Trophoblast cell (in vitro differentiated cells and primary cell): ENCODE measurements around the gene INPP1. TPM values are rescaled to one million over a fixed set of nuclear protein-coding genes. Genes with fewer than 3 reads are reported as not detected.
A peak's percentile ranks its signal among the peaks of the same experiment; 100 is the strongest.
"Not testable (repeated sequence)": the region's sequence is repeated elsewhere in the genome, so short reads cannot be mapped to it uniquely, and the experiment has no call there.

Experiments
- DNase-seq, 2 donors: peaks; one replicate each; pipeline ENCODE4 v3.0.0-alpha.2; 2016
- H2AFZ ChIP-seq: 2 replicates; pipeline ENCODE4 v1.6.1; 2013; ENCODE audit warnings: low read length, moderate library complexity, mild to moderate bottlenecking; ENCODE audit not compliant: insufficient read depth, poor library complexity
- H2AK5ac ChIP-seq: 2 replicates; pipeline ENCODE4 v1.6.1; 2013; ENCODE audit warnings: mild to moderate bottlenecking, low read length
- H2BK120ac ChIP-seq: 2 replicates; pipeline ENCODE4 v1.6.1; 2013; ENCODE audit warnings: low read length, mild to moderate bottlenecking, moderate library complexity; ENCODE audit not compliant: insufficient read depth, poor library complexity
- H2BK12ac ChIP-seq: 2 replicates; pipeline ENCODE4 v1.6.1; 2013; ENCODE audit warnings: mild to moderate bottlenecking, low read length, moderate library complexity
- H2BK5ac ChIP-seq: 2 replicates; pipeline ENCODE4 v1.6.1; 2013; ENCODE audit warnings: low read length, low read depth, moderate library complexity, mild to moderate bottlenecking; ENCODE audit not compliant: poor library complexity
- H3K14ac ChIP-seq: 2 replicates; pipeline ENCODE4 v1.6.1; 2013; ENCODE audit warnings: mild to moderate bottlenecking, low read length
- H3K18ac ChIP-seq: 2 replicates; pipeline ENCODE4 v1.6.1; 2013; ENCODE audit warnings: mild to moderate bottlenecking, low read length
- H3K23ac ChIP-seq: 2 replicates; pipeline ENCODE4 v1.6.1; 2013; ENCODE audit warnings: low read length
- H3K27ac ChIP-seq: 2 replicates; pipeline ENCODE4 v1.5.1; 2013; ENCODE audit warnings: low read depth, mild to moderate bottlenecking, inconsistent platforms, low read length, moderate library complexity
- H3K27me3 ChIP-seq: 2 replicates; pipeline ENCODE4 v1.6.1; 2013; ENCODE audit warnings: inconsistent platforms, mild to moderate bottlenecking, low read length, moderate library complexity; ENCODE audit not compliant: insufficient read depth
- H3K36me3 ChIP-seq, 2 experiments: 1 replicate in 1 of 2; 2 replicates in 1 of 2; pipeline ENCODE4 v1.6.1; 2013; ENCODE audit warnings: low read length in 2 of 2, mild to moderate bottlenecking in 2 of 2, moderate library complexity in 1 of 2; ENCODE audit not compliant: insufficient read depth in 2 of 2, control insufficient read depth in 1 of 2
- H3K4ac ChIP-seq: 2 replicates; pipeline ENCODE4 v1.6.1; 2013; ENCODE audit warnings: low read depth, mild to moderate bottlenecking, low read length, moderate library complexity
- H3K4me1 ChIP-seq, 2 experiments: 1 replicate in 1 of 2; 2 replicates in 1 of 2; pipeline ENCODE4 v1.6.1; 2013; ENCODE audit warnings: low read length in 2 of 2, mild to moderate bottlenecking in 2 of 2, moderate library complexity in 1 of 2; ENCODE audit not compliant: insufficient read depth in 2 of 2, control insufficient read depth in 1 of 2
- H3K4me2 ChIP-seq: 2 replicates; pipeline ENCODE4 v1.6.1; 2013; ENCODE audit warnings: inconsistent platforms, mild to moderate bottlenecking, low read length, moderate library complexity
- H3K4me3 ChIP-seq: 2 replicates; pipeline ENCODE4 v1.5.1; 2013; ENCODE audit warnings: mild to moderate bottlenecking, low read depth, low read length, inconsistent platforms
- H3K79me1 ChIP-seq: one replicate; pipeline ENCODE4 v1.6.1; 2013; ENCODE audit warnings: low read length
- H3K79me2 ChIP-seq: 2 replicates; pipeline ENCODE4 v1.6.1; 2013; ENCODE audit warnings: low read length, mild to moderate bottlenecking; ENCODE audit not compliant: control insufficient read depth, insufficient read depth, poor library complexity
- H3K9ac ChIP-seq: 2 replicates; pipeline ENCODE4 v1.6.1; 2013; ENCODE audit warnings: mild to moderate bottlenecking, low read length
- H3K9me3 ChIP-seq: 2 replicates; pipeline ENCODE4 v1.6.1; 2013; ENCODE audit warnings: low read depth, mild to moderate bottlenecking, control low read depth, inconsistent platforms, low read length; ENCODE audit not compliant: insufficient read depth
- H4K12ac ChIP-seq: 2 replicates; pipeline ENCODE4 v1.6.1; 2013; ENCODE audit warnings: low read depth, mild to moderate bottlenecking, low read length, moderate library complexity
- H4K8ac ChIP-seq: 2 replicates; pipeline ENCODE4 v1.6.1; 2013; ENCODE audit warnings: low read depth, mild to moderate bottlenecking, low read length, moderate library complexity
- H4K91ac ChIP-seq: one replicate; pipeline ENCODE4 v1.6.1; 2013; ENCODE audit warnings: low read depth, mild to moderate bottlenecking, low read length, moderate library complexity
- WGBS: extraction: QIAGEN DNeasy Blood & Tissue Kit; methylation state at CpG from one replicate; pipeline ENCODE4 v1.1.7; 2013; ENCODE audit warnings: missing lambda C conversion rate; ENCODE audit not compliant: insufficient read length, insufficient coverage; ENCODE audit errors: extremely low coverage; 5-methylcytosine and 5-hydroxymethylcytosine counted together
- polyA plus RNA-seq: library from polyadenylated mRNA; stranded (reverse); fragments of 200-250 nt; gene quantifications from 2 replicates; pipeline ENCODE4 v1.2.3, GENCODE V29; 2013

INPP1 gene, protein sequence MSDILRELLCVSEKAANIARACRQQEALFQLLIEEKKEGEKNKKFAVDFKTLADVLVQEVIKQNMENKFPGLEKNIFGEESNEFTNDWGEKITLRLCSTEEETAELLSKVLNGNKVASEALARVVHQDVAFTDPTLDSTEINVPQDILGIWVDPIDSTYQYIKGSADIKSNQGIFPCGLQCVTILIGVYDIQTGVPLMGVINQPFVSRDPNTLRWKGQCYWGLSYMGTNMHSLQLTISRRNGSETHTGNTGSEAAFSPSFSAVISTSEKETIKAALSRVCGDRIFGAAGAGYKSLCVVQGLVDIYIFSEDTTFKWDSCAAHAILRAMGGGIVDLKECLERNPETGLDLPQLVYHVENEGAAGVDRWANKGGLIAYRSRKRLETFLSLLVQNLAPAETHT
- 4.0 and 4.1 TPM in 2 replicates for polyA plus RNA-seq

DNA sequence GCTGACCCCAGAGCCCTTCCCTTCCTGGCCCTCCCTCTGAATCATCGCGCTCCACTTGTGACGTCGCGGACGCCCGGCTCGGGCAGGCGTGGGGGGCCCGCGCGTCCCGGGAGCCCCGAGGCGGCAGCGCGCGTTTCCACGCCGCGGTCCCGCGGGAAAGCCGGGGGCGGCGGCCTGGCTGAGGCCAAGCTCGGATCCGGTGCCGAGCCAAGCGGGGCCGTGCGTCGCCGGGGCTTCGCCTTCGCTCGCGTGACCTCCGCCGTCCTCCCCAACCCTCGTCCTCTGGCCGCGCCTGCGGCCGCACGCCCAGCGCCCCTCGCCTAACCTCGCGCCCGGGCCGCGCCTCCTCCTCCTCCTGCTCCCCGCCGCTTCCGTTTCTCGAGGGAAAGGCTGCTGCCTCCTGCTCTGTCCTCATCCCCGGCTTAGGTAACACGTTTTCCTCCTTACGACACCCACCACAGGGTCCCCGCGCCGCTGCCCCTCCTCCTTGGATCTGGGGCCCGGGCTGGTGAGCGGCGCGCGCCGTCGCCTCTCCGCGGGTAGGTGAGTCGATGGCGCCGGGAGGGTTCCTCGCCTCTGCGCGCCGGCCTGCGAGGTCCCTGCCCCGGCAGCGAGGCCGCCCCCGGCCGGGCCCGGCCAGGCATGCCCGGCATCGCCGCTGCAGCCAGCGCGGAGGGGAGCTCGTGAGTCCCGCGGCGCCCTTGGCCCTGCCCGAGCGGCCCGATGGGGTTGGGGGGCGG is at the start of gene INPP1:
TSS of gene INPP1 (plus strand) at position 54 of the 740 bp plus-strand sequence. CDS start 16,514 bp downstream, outside the sequence.
- Histone ChIP-seq H2BK5ac (peak within 1 kb of the TSS; percentile 41), H3K79me2 (peaks cover 5% of the 10 kb centered on the region), H3K14ac (peak within 1 kb of the TSS; percentile 80), H4K8ac (peak within 1 kb of the TSS; percentile 90), H3K27me3 (no peaks in the 10 kb centered on the region), H3K9me3 (no peaks in the 10 kb centered on the region), H3K27ac (peak within 1 kb of the TSS; percentile 23), H3K18ac (peak within 1 kb of the TSS; percentile 78), H3K23ac (peak within 1 kb of the TSS; percentile 8), H3K4me3 (peak within 1 kb of the TSS; percentile 79), H3K36me3 (no peaks in the 10 kb centered on the region), H3K79me1 (peaks cover 8% of the 10 kb centered on the region), H3K9ac (peak within 1 kb of the TSS; percentile 74), H3K4me2 (peak within 1 kb of the TSS; percentile 88), H2AFZ (peak within 1 kb of the TSS; percentile 79), H4K91ac (peak within 1 kb of the TSS; percentile 75), H3K4me1 (no peaks in the 10 kb centered on the region), H4K12ac (peak within 1 kb of the TSS; percentile 67), H2BK120ac (peak within 1 kb of the TSS; percentile 62), H3K4ac (peak within 1 kb of the TSS; percentile 17), H2BK12ac (peak within 1 kb of the TSS; percentile 56), H2AK5ac (no peak within 1 kb of the TSS)
- peak; percentile 9 to 50 for DNase-seq
- no CpG with 5 or more reads among the region's 99 CpGs for WGBS

GRCh38 chr2:190297880-190298279 is 45.5 kb upstream of the INPP1 start:
- H2AK5ac ChIP-seq, H3K14ac ChIP-seq, H4K8ac ChIP-seq, H3K4me1 ChIP-seq, H3K36me3 ChIP-seq, H2AFZ ChIP-seq, H3K23ac ChIP-seq, H3K9ac ChIP-seq, H3K4ac ChIP-seq, H3K4me2 ChIP-seq, H2BK5ac ChIP-seq, H2BK12ac ChIP-seq, H3K27me3 ChIP-seq, H4K91ac ChIP-seq, H3K27ac ChIP-seq, H4K12ac ChIP-seq, H3K79me1 ChIP-seq, H2BK120ac ChIP-seq, H3K79me2 ChIP-seq, H3K9me3 ChIP-seq, H3K18ac ChIP-seq, DNase-seq, H3K4me3 ChIP-seq: not testable (repeated sequence)
- WGBS: no CpG with 5 or more reads among the region's 2 CpGs

- Histone ChIP-seq H3K14ac (no peak overlapping the region), H3K27me3 (no peaks in the 10 kb centered on the region), H2AK5ac (no peak overlapping the region), H3K4me2 (no peak overlapping the region), H4K91ac (no peak overlapping the region), H2BK120ac (no peak overlapping the region), H3K9me3 (no peaks in the 10 kb centered on the region), H3K4me3 (no peak overlapping the region), H3K79me1 (no peaks in the 10 kb centered on the region), H4K8ac (no peak overlapping the region), H2BK12ac (no peak overlapping the region), H4K12ac (no peak overlapping the region), H3K23ac (no peak overlapping the region), H2AFZ (no peak overlapping the region), H3K27ac (no peak overlapping the region), H2BK5ac (no peak overlapping the region), H3K4me1 (no peaks in the 10 kb centered on the region), H3K9ac (no peak overlapping the region), H3K36me3 (peaks cover 0 to 2% of the 10 kb centered on the region in 2 experiments), H3K18ac (no peak overlapping the region), H3K79me2 (no peaks in the 10 kb centered on the region), H3K4ac (no peak overlapping the region)
- no peak for DNase-seq
These were observed 42.4 kb upstream of the INPP1 start for GRCh38 chr2:190301032-190301431.

GRCh38 chr2:190302052-190302451 is 41.3 kb upstream of the INPP1 start:
- Histone ChIP-seq H2BK12ac (no peak overlapping the region), H3K4me3 (no peak overlapping the region), H3K4me2 (no peak overlapping the region), H3K9me3 (no peaks in the 10 kb centered on the region), H3K4ac (no peak overlapping the region), H2AK5ac (no peak overlapping the region), H3K36me3 (peaks cover 0 to 2% of the 10 kb centered on the region in 2 experiments), H3K18ac (no peak overlapping the region), H3K4me1 (no peaks in the 10 kb centered on the region), H3K9ac (no peak overlapping the region), H3K27ac (no peak overlapping the region), H4K8ac (no peak overlapping the region), H3K23ac (no peak overlapping the region), H2BK120ac (no peak overlapping the region), H4K12ac (no peak overlapping the region), H3K14ac (no peak overlapping the region), H2AFZ (no peak overlapping the region), H3K79me2 (no peaks in the 10 kb centered on the region), H3K27me3 (no peaks in the 10 kb centered on the region), H3K79me1 (no peaks in the 10 kb centered on the region), H2BK5ac (no peak overlapping the region), H4K91ac (no peak overlapping the region)
- no peak for DNase-seq
- no CpG with 5 or more reads among the region's 1 CpG for WGBS
